Gastrocnemius medialis (tissue), 4 donors: ENCODE results near the gene SMIM28. TPM values are rescaled to one million over a fixed set of nuclear protein-coding genes. Genes with fewer than 3 reads are reported as not detected.
"Not testable (repeated sequence)": the region's sequence is repeated elsewhere in the genome, so short reads cannot be mapped to it uniquely, and the experiment has no call there.

Experiments
- ATAC-seq, 2 donors: fragments of 150-250 bp; one replicate each; pipeline ENCODE4 v1.9.1; 2016
- DNase-seq, 2 donors: peaks; one replicate each; pipeline ENCODE4 v3.0.0-alpha.2; 2019
- H3K27ac ChIP-seq, 4 donors: fragments of 200-600 bp; sonication (generic); 1 replicate in 1 of 4; 2 replicates in 3 of 4; pipeline ENCODE4 v1.5.1; 2016 to 2018; ENCODE audit warnings: mild to moderate bottlenecking in 2 of 4, moderate library complexity in 1 of 4
- H3K27me3 ChIP-seq, 3 donors: fragments of 200-600 bp; sonication (generic) in 2 of 3; 1 replicate in 1 of 3; 2 replicates in 2 of 3; pipeline versions ENCODE4 v1.5.1 to v1.6.0; 2016 to 2019; ENCODE audit warnings: mild to moderate bottlenecking in 1 of 3, moderate library complexity in 1 of 3
- H3K36me3 ChIP-seq, 2 donors: fragments of 200-600 bp; sonication (generic) in 1 of 2; one replicate each; pipeline ENCODE4 v1.5.1; 2017 to 2018
- H3K4me1 ChIP-seq, 2 donors: fragments of 200-600 bp; sonication (generic) in 1 of 2; one replicate each; pipeline ENCODE4 v1.5.1; 2016 to 2017; ENCODE audit warnings: mild to moderate bottlenecking in 2 of 2
- H3K4me3 ChIP-seq, 4 donors: fragments of 200-600 bp; sonication (generic) in 3 of 4; 1 replicate in 1 of 4; 2 replicates in 3 of 4; pipeline ENCODE4 v1.5.1; 2016 to 2019; ENCODE audit warnings: mild to moderate bottlenecking in 2 of 4
- H3K9me3 ChIP-seq, 3 donors: fragments of 200-600 bp; sonication (generic) in 2 of 3; 1 replicate in 1 of 3; 2 replicates in 2 of 3; pipeline ENCODE4 v1.5.1; 2016 to 2019
- CTCF ChIP-seq, 5 experiments: fragments of 450-650 bp in 3 of 5; fragments of 200-600 bp in 2 of 5; sonication (generic) in 2 of 5; IDR thresholded peaks in 4 of 5; conservative IDR thresholded peaks in 1 of 5; 1 replicate in 4 of 5; 2 replicates in 1 of 5; pipeline ENCODE4 v1.5.1; 2016 to 2019; ENCODE audit warnings: antibody characterized with exemption in 5 of 5, mild to moderate bottlenecking in 3 of 5, moderate library complexity in 3 of 5
- POLR2A ChIP-seq, 2 donors: fragments of 450-650 bp; IDR thresholded peaks; one replicate each; pipeline ENCODE4 v1.6.1; 2017; ENCODE audit warnings: antibody characterized with exemption in 2 of 2, mild to moderate bottlenecking in 2 of 2, moderate library complexity in 2 of 2
- in situ Hi-C, 4 donors: fragments of 200-750 bp; cut with MboI; loops; one replicate each; pipeline versions ENCODE4 v1.15.0 to v1.8.0; 2017; ENCODE audit warnings: low sequenced_read_pairs in 4 of 4
- intact Hi-C: fragments of 100-400 bp; cut with DNase I; formaldehyde crosslinking; loops from one replicate; pipeline ENCODE4 v1.15.1; 2023; ENCODE audit warnings: low total_unique reads
- total RNA-seq, 4 donors: library from RNA; depleted of rRNA; stranded (reverse); fragments of >200 nt; gene quantifications; one replicate each; pipeline versions ENCODE4 v1.1.0 to v1.2.3, GENCODE V29; 2016

The SMIM28 gene
- total RNA-seq, 4 donors from 2014 or later: not detected

GRCh38 chr6:138421608-138422007 lies 43.9 kb downstream of the SMIM28 start:
- intact Hi-C loops (loop anchor here (10.0 kb wide), 1 partner anchor 93 kb away; no protein-coding TSS in a partner anchor), in situ Hi-C loops (loop anchor here in 1 of 4 donors (25.0 kb wide), 1 partner anchor 341 kb away; the partner anchor contains the start of gene CCDC28A)
- TF ChIP-seq CTCF (IDR thresholded peaks at IDR 0.05 in 4 of 5, conservative IDR thresholded peaks at IDR 0.05 in 1 of 5) (no peak), POLR2A (IDR thresholded peaks at IDR 0.05) (no peak)
- Histone ChIP-seq H3K27me3 (no peaks in the 10 kb centered on the region), H3K36me3 (peaks cover 0 to 10% of the 10 kb centered on the region in 2 donors), H3K4me3 (no peak overlapping the region), H3K4me1 (no peaks in the 10 kb centered on the region), H3K9me3 (no peaks in the 10 kb centered on the region), H3K27ac (no peak overlapping the region)
- no peak for DNase-seq
- no peak for ATAC-seq

GRCh38 chr6:138422861-138423260 lies 45.2 kb downstream of the SMIM28 start:
- no peak for ATAC-seq
- TF ChIP-seq CTCF (IDR thresholded peaks at IDR 0.05 in 4 of 5, conservative IDR thresholded peaks at IDR 0.05 in 1 of 5) (no peak), POLR2A (IDR thresholded peaks at IDR 0.05) (no peak)
- Histone ChIP-seq H3K4me1 (no peaks in the 10 kb centered on the region), H3K4me3 (no peak overlapping the region), H3K27ac (no peak overlapping the region), H3K27me3 (no peaks in the 10 kb centered on the region), H3K9me3 (no peaks in the 10 kb centered on the region), H3K36me3 (peaks cover 0 to 4% of the 10 kb centered on the region in 2 donors)
- intact Hi-C loops (loop anchor here (10.0 kb wide), 1 partner anchor 92 kb away; no protein-coding TSS in a partner anchor), in situ Hi-C loops (loop anchor here in 1 of 4 donors (25.0 kb wide), 1 partner anchor 339 kb away; the partner anchor contains the start of gene CCDC28A)
- DNase-seq: no peak

- no peak overlapping the region for H3K4me3 ChIP-seq
- ATAC-seq (no peak), DNase-seq (no peak)
- H3K4me1 ChIP-seq: peaks cover 0 to 4% of the 10 kb centered on the region in 2 donors
- TF ChIP-seq CTCF (IDR thresholded peaks at IDR 0.05 in 4 of 5, conservative IDR thresholded peaks at IDR 0.05 in 1 of 5) (no peak), POLR2A (IDR thresholded peaks at IDR 0.05) (no peak)
- H3K27me3 ChIP-seq: no peaks in the 10 kb centered on the region
- intact Hi-C loops (loop anchor here (10.0 kb wide), 1 partner anchor 91 kb away; no protein-coding TSS in a partner anchor), in situ Hi-C loops (loop anchor here in 1 of 4 donors (25.0 kb wide), 1 partner anchor 338 kb away; the partner anchor contains the start of gene CCDC28A)
- H3K36me3 ChIP-seq: no peaks in the 10 kb centered on the region
- no peak overlapping the region for H3K27ac ChIP-seq
- no peaks in the 10 kb centered on the region for H3K9me3 ChIP-seq
Observed at GRCh38 chr6:138424004-138424904, 46.5 kb downstream of the SMIM28 start.

GRCh38 chr6:138425256-138425655 lies 47.6 kb downstream of the SMIM28 start:
- in situ Hi-C loops (loop anchor here in 1 of 4 donors (25.0 kb wide), 1 partner anchor 337 kb away; the partner anchor contains the start of gene CCDC28A), intact Hi-C loops (loop anchor here (10.0 kb wide), 1 partner anchor 90 kb away; no protein-coding TSS in a partner anchor)
- not testable (repeated sequence) for DNase-seq, ATAC-seq, H3K27ac ChIP-seq, H3K4me1 ChIP-seq, H3K4me3 ChIP-seq, H3K36me3 ChIP-seq, H3K9me3 ChIP-seq, H3K27me3 ChIP-seq
